SK-N-SH (cell line): ENCODE data around the gene CDH23. TPM values are rescaled to one million over a fixed set of nuclear protein-coding genes. Genes with fewer than 3 reads are reported as not detected.

Experiments
- CTCF ChIA-PET: fragments of 300-600, 350-600 bp; formaldehyde crosslinking; extraction: SDS; loops from one replicate; lab custom pipeline; 2021; lab: Yijun Ruan, JAX
- POLR2A ChIA-PET: fragments of 350-600 bp; sonication (Branson Sonifier 250); formaldehyde crosslinking; extraction: SDS; loops from one replicate; lab custom pipeline; 2020; ENCODE audit warnings: antibody characterized with exemption, inconsistent platforms; lab: Yijun Ruan, JAX
- DNase-seq: peaks from one replicate; pipeline ENCODE4 v3.0.0; 2012
- H2AFZ ChIP-seq: fragments of 200-600 bp; sonication (generic); 2 replicates; pipeline ENCODE4 v1.8.1; 2016; ENCODE audit warnings: antibody characterized with exemption, mild to moderate bottlenecking, low read depth
- H3F3A ChIP-seq: fragments of 200-600 bp; sonication (generic); replicated peaks from 2 replicates; pipeline ENCODE3; 2016; ENCODE audit warnings: antibody characterized with exemption, mild to moderate bottlenecking; ENCODE audit not compliant: insufficient read depth
- H3K27ac ChIP-seq, 2 experiments: fragments of 200-500 bp in 1 of 2; fragments of 200-600 bp in 1 of 2; sonication (Bioruptor generic) in 1 of 2; sonication (generic), shearing (Covaris generic) in 1 of 2; 2 replicates each; pipeline versions ENCODE4 v1.5.1 to v1.6.1; 2014 to 2016; ENCODE audit warnings: low read depth in 2 of 2, inconsistent platforms in 1 of 2, low read length in 1 of 2, mild to moderate bottlenecking in 1 of 2, mixed read lengths in 1 of 2
- H3K27me3 ChIP-seq: fragments of 200-600 bp; sonication (generic), shearing (Covaris generic); 2 replicates; pipeline ENCODE4 v1.6.1; 2016; ENCODE audit warnings: mixed run types; ENCODE audit not compliant: insufficient read depth
- H3K36me3 ChIP-seq, 2 experiments: fragments of 200-500 bp in 1 of 2; fragments of 200-600 bp in 1 of 2; sonication (Bioruptor generic) in 1 of 2; sonication (generic) in 1 of 2; replicated peaks in 1 of 2; 2 replicates each; pipeline versions ENCODE3 to v1.5.1; 2014 to 2016; ENCODE audit warnings: low read length in 1 of 2, mild to moderate bottlenecking in 1 of 2; ENCODE audit not compliant: insufficient read depth in 2 of 2, control insufficient read depth in 1 of 2
- H3K4me1 ChIP-seq, 2 experiments: fragments of 200-500 bp in 1 of 2; fragments of 200-600 bp in 1 of 2; sonication (Bioruptor generic) in 1 of 2; sonication (generic), shearing (Covaris generic) in 1 of 2; 2 replicates each; pipeline versions ENCODE4 v1.5.1 to v1.6.1; 2014 to 2016; ENCODE audit warnings: low read depth in 1 of 2, low read length in 1 of 2, mixed run types in 1 of 2; ENCODE audit not compliant: insufficient read depth in 2 of 2, control insufficient read depth in 1 of 2
- H3K4me2 ChIP-seq: fragments of 200-600 bp; sonication (generic), shearing (Covaris generic); 2 replicates; pipeline ENCODE4 v1.6.1; 2017; ENCODE audit warnings: mixed run types
- H3K4me3 ChIP-seq, 2 experiments: fragments of 200-500 bp in 1 of 2; fragments of 200-600 bp in 1 of 2; sonication (Bioruptor generic) in 1 of 2; sonication (generic), shearing (Covaris generic) in 1 of 2; 2 replicates each; pipeline versions ENCODE4 v1.5.1 to v1.8.1; 2014 to 2016; ENCODE audit warnings: low read depth in 2 of 2, inconsistent platforms in 1 of 2, low read length in 1 of 2, mild to moderate bottlenecking in 1 of 2, mixed read lengths in 1 of 2, moderate library complexity in 1 of 2
- H3K79me2 ChIP-seq: fragments of 200-600 bp; sonication (generic); 2 replicates; pipeline ENCODE4 v1.8.1; 2017; ENCODE audit warnings: mild to moderate bottlenecking; ENCODE audit not compliant: insufficient read depth
- H3K9ac ChIP-seq: fragments of 200-600 bp; sonication (generic); 2 replicates; pipeline ENCODE4 v1.6.1; 2017; ENCODE audit warnings: mixed run types
- H3K9me2 ChIP-seq: fragments of 200-600 bp; sonication (generic); 2 replicates; pipeline ENCODE4 v1.6.1; 2017; ENCODE audit warnings: mixed run types
- H3K9me3 ChIP-seq: fragments of 200-600 bp; sonication (generic); 2 replicates; pipeline ENCODE4 v1.6.1; 2017; ENCODE audit warnings: mixed run types, mild to moderate bottlenecking, moderate library complexity
- H4K20me1 ChIP-seq: fragments of 200-600 bp; sonication (generic); 2 replicates; pipeline ENCODE4 v1.6.1; 2017; ENCODE audit warnings: mild to moderate bottlenecking, mixed run types; ENCODE audit not compliant: insufficient read depth
- CTCF ChIP-seq: fragments of 200-600 bp; sonication (generic); IDR thresholded peaks from 2 replicates; pipeline ENCODE4 v1.6.1; 2017; ENCODE audit warnings: antibody characterized with exemption, mild to moderate bottlenecking, moderate library complexity
- ELF1 ChIP-seq: IDR thresholded peaks from 2 replicates; pipeline ENCODE4 v1.4.0; 2012
- EP300 ChIP-seq, 2 experiments: IDR thresholded peaks; 2 replicates each; pipeline versions ENCODE4 v1.4.0 to v1.6.1; 2012; ENCODE audit warnings: borderline replicate concordance in 1 of 2, low read depth in 1 of 2, low read length in 1 of 2
- FOXM1 ChIP-seq: IDR thresholded peaks from 2 replicates; pipeline ENCODE4 v1.4.0; 2012; ENCODE audit warnings: low read depth, mild to moderate bottlenecking
- GATA2 ChIP-seq: sonication (generic); formaldehyde crosslinking; IDR thresholded peaks from 2 replicates; pipeline ENCODE4 v1.5.0; 2020; ENCODE audit warnings: mild to moderate bottlenecking, missing genetic modification reagents
- JUND ChIP-seq: IDR thresholded peaks from 2 replicates; pipeline ENCODE4 v1.4.0; 2012
- MEF2A ChIP-seq: IDR thresholded peaks from 2 replicates; pipeline ENCODE4 v1.4.0; 2012; ENCODE audit warnings: low read depth, borderline replicate concordance
- NRF1 ChIP-seq: IDR thresholded peaks from 2 replicates; pipeline ENCODE4 v1.6.1; 2012; ENCODE audit warnings: low read depth, mild to moderate bottlenecking, low read length
- PBX3 ChIP-seq: IDR thresholded peaks from 2 replicates; pipeline ENCODE4; 2012
- RAD21 ChIP-seq: IDR thresholded peaks from 2 replicates; pipeline ENCODE4 v1.6.1; 2012; ENCODE audit warnings: mild to moderate bottlenecking, low read length
- RCOR1 ChIP-seq: fragments of 150-350 bp; IDR thresholded peaks from 2 replicates; pipeline ENCODE4 v1.6.1; 2017; ENCODE audit warnings: antibody characterized with exemption, low read length
- RXRA ChIP-seq: IDR thresholded peaks from 2 replicates; pipeline ENCODE4 v1.4.0; 2012; ENCODE audit warnings: low read depth, mild to moderate bottlenecking, borderline replicate concordance
- SMC3 ChIP-seq: IDR thresholded peaks from 2 replicates; pipeline ENCODE4 v1.6.1; 2012; ENCODE audit warnings: low read depth, low read length, improper control_type of control experiment
- TAF1 ChIP-seq: IDR thresholded peaks from 2 replicates; pipeline ENCODE4 v1.6.1; 2012; ENCODE audit warnings: low read depth, mild to moderate bottlenecking, low read length, moderate library complexity, borderline replicate concordance
- TCF12 ChIP-seq: IDR thresholded peaks from 2 replicates; pipeline ENCODE4 v1.4.0; 2012
- TEAD4 ChIP-seq: IDR thresholded peaks from 2 replicates; pipeline ENCODE4 v1.4.0; 2012; ENCODE audit warnings: mild to moderate bottlenecking, borderline replicate concordance; ENCODE audit not compliant: insufficient read depth
- USF1 ChIP-seq: IDR thresholded peaks from 2 replicates; pipeline ENCODE4 v1.4.0; 2012; ENCODE audit warnings: low read depth, borderline replicate concordance
- USF2 ChIP-seq: fragments of 150-350 bp; IDR thresholded peaks from 2 replicates; pipeline ENCODE4 v1.6.1; 2017; ENCODE audit warnings: antibody characterized with exemption, low read length, low read depth, borderline replicate concordance
- WGBS: methylation state at CpG from one replicate; pipeline ENCODE4 v1.1.6; 2017; ENCODE audit warnings: low lambda C conversion rate; 5-methylcytosine and 5-hydroxymethylcytosine counted together
- polyA plus RNA-seq, 3 experiments: library from polyadenylated mRNA; depleted of rRNA; stranded (reverse); fragments of >200 nt; gene quantifications; 2 replicates each; pipeline ENCODE4 v1.2.3, GENCODE V29; 2012

The CDH23 gene
- polyA plus RNA-seq, 1 of the 3 experiments (the other 2 are of a cell fraction) = 0.03 TPM

- WGBS = 96% methylated on average over 2 of the region's 2 CpGs
These were observed 447.4 kb downstream of the CDH23 start for GRCh38 chr10:71844084-71844483.

GRCh38 chr10:71844695-71845094 lies 448.0 kb downstream of the CDH23 start:
- CTCF ChIA-PET = interaction anchor here (0.9 to 2.5 kb wide), 2 partner anchors 18 to 52 kb away, joined by 4 to 12 read pairs; no protein-coding TSS in a partner anchor
- TF ChIP-seq RCOR1 (no peak), CTCF (no peak), FOXM1 (no peak), RAD21 (no peak), GATA2 (CRISPR knock-in tag) (no peak), PBX3 (no peak), NRF1 (no peak), TAF1 (no peak), TEAD4 (no peak), RXRA (no peak), USF2 (no peak), USF1 (no peak), MEF2A (no peak)

More at GRCh38 chr10:71844084-71844483, 447.4 kb downstream of the CDH23 start:
- H4K20me1 ChIP-seq = peaks cover 98% of the 10 kb centered on the region
- CTCF ChIA-PET = interaction anchor here (0.9 to 2.5 kb wide), 2 partner anchors 18 to 52 kb away, joined by 4 to 12 read pairs; no protein-coding TSS in a partner anchor
- H3K4me3 ChIP-seq = no peak overlapping the region
- H3K9me2 ChIP-seq = no peaks in the 10 kb centered on the region
- peaks cover 16% of the 10 kb centered on the region for H3F3A ChIP-seq
- H3K36me3 ChIP-seq = peaks cover 0 to 6% of the 10 kb centered on the region in 2 experiments
- no peak overlapping the region for H3K4me2 ChIP-seq
- TF ChIP-seq TCF12 (no peak), SMC3 (no peak), ELF1 (no peak), EP300 (IDR thresholded peaks at IDR 0.05; ENCODE audit: borderline replicate concordance in 1 of 2, low read depth in 1 of 2, low read length in 1 of 2) (no peak), MEF2A (no peak), RXRA (no peak), GATA2 (CRISPR knock-in tag) (no peak), JUND (no peak), FOXM1 (no peak), USF2 (no peak), RAD21 (no peak), PBX3 (no peak)
- peaks cover 98% of the 10 kb centered on the region for H3K79me2 ChIP-seq
- H3K9me3 ChIP-seq = no peaks in the 10 kb centered on the region
- H3K27ac ChIP-seq = no peak overlapping the region
- H2AFZ ChIP-seq = no peak overlapping the region
- no peak overlapping the region for H3K9ac ChIP-seq
- no peaks in the 10 kb centered on the region for H3K27me3 ChIP-seq
- H3K4me1 ChIP-seq = peaks cover 29 to 48% of the 10 kb centered on the region in 2 experiments
- POLR2A ChIA-PET = no interaction called here
- DNase-seq = no peak

More at GRCh38 chr10:71844695-71845094, 448.0 kb downstream of the CDH23 start:
- POLR2A ChIA-PET = no interaction called here
- peaks cover 29 to 47% of the 10 kb centered on the region in 2 experiments for H3K4me1 ChIP-seq
- DNase-seq = no peak
- H3K36me3 ChIP-seq = peaks cover 0 to 6% of the 10 kb centered on the region in 2 experiments
- H3K9ac ChIP-seq = no peak overlapping the region
- H3K9me2 ChIP-seq = no peaks in the 10 kb centered on the region
- no peak overlapping the region for H3K27ac ChIP-seq
- WGBS = 98% methylated on average over 2 of the region's 2 CpGs
- H4K20me1 ChIP-seq = peaks cover 98% of the 10 kb centered on the region
- no peak overlapping the region for H3K4me3 ChIP-seq
- no peaks in the 10 kb centered on the region for H3K27me3 ChIP-seq
- no peaks in the 10 kb centered on the region for H3K9me3 ChIP-seq
- H3K79me2 ChIP-seq = peaks cover 98% of the 10 kb centered on the region
- no peak overlapping the region for H3K4me2 ChIP-seq
- no peak overlapping the region for H2AFZ ChIP-seq
- H3F3A ChIP-seq = peaks cover 11% of the 10 kb centered on the region
